GM06990 (cell line): ENCODE data around the gene LYPD1.
A peak's percentile ranks its signal among the peaks of the same experiment; 100 is the strongest.

Experiments used
- DNase-seq: peaks from one replicate; pipeline ENCODE4 v3.0.0-alpha.2; 2011; ENCODE audit not compliant: insufficient read length; ENCODE audit errors: extremely low read depth
- H3K27me3 ChIP-seq: replicated peaks from 2 replicates; pipeline ENCODE4 v1.6.0; 2011; ENCODE audit warnings: low read length; ENCODE audit not compliant: control insufficient read depth, insufficient read depth
- H3K36me3 ChIP-seq: 2 replicates; pipeline ENCODE4 v1.5.1; 2011; ENCODE audit warnings: low read length; ENCODE audit not compliant: control insufficient read depth, insufficient read depth
- H3K4me3 ChIP-seq: replicated peaks from 2 replicates; pipeline ENCODE4 v1.5.1; 2011; ENCODE audit warnings: low read depth, mild to moderate bottlenecking, control low read depth, low read length
- CTCF ChIP-seq: IDR thresholded peaks from 2 replicates; pipeline ENCODE4 v1.5.1; 2011; ENCODE audit warnings: low read length, control low read depth, mild to moderate bottlenecking, inconsistent platforms; ENCODE audit not compliant: insufficient read depth, poor library complexity, severe bottlenecking

The LYPD1 gene

GRCh38 chr2:132671151-132671835 is 1.3 kb upstream of the LYPD1 start:
- Histone ChIP-seq H3K36me3 (no peaks in the 10 kb centered on the region), H3K4me3 (no peak overlapping the region), H3K27me3 (no peaks in the 10 kb centered on the region; the same call in 1 of the 2 replicates)
- no peak for DNase-seq
- no peak for TF ChIP-seq CTCF

GRCh38 chr2:132670496-132671150 is 618 bp upstream of the LYPD1 start:
- peak; percentile 11 for DNase-seq
- H3K27me3 ChIP-seq: no peaks in the 10 kb centered on the region; the same call in 1 of the 2 replicates
- H3K4me3 ChIP-seq: no peak overlapping the region
- H3K36me3 ChIP-seq: no peaks in the 10 kb centered on the region
- TF ChIP-seq CTCF: no peak

- H3K4me3 ChIP-seq: no peak overlapping the region
- H3K27me3 ChIP-seq: no peaks in the 10 kb centered on the region; the same call in 1 of the 2 replicates
- TF ChIP-seq CTCF: no peak
- no peaks in the 10 kb centered on the region for H3K36me3 ChIP-seq
- no peak for DNase-seq
Observed at GRCh38 chr2:132668987-132669907, 758 bp downstream of the LYPD1 start.

- TF ChIP-seq CTCF: peak; percentile 13
- H3K27me3 ChIP-seq: no peaks in the 10 kb centered on the region; the same call in 1 of the 2 replicates
- no peak overlapping the region for H3K4me3 ChIP-seq
- H3K36me3 ChIP-seq: no peaks in the 10 kb centered on the region
- DNase-seq: no peak
Observed at GRCh38 chr2:132668189-132668823, 1.7 kb downstream of the LYPD1 start.

GRCh38 chr2:132667706-132668105 is 2.3 kb downstream of the LYPD1 start:
- H3K27me3 ChIP-seq: no peaks in the 10 kb centered on the region; the same call in 1 of the 2 replicates
- no peak for TF ChIP-seq CTCF
- DNase-seq: no peak
- no peak overlapping the region for H3K4me3 ChIP-seq
- no peaks in the 10 kb centered on the region for H3K36me3 ChIP-seq
